SIG-M5 treated with dmso at 0.1 percent for 504 hours (cell line): ENCODE measurements around the gene WSB1.
A peak's percentile ranks its signal among the peaks of the same experiment; 100 is the strongest.
"Not testable (repeated sequence)": the region's sequence is repeated elsewhere in the genome, so short reads cannot be mapped to it uniquely, and the experiment has no call there.

Experiments
- DNase-seq: peaks from one replicate; lab custom pipeline; 2025; ENCODE audit not compliant: unreplicated experiment; lab: John Stamatoyannopoulos, UW

The WSB1 gene

DNA sequence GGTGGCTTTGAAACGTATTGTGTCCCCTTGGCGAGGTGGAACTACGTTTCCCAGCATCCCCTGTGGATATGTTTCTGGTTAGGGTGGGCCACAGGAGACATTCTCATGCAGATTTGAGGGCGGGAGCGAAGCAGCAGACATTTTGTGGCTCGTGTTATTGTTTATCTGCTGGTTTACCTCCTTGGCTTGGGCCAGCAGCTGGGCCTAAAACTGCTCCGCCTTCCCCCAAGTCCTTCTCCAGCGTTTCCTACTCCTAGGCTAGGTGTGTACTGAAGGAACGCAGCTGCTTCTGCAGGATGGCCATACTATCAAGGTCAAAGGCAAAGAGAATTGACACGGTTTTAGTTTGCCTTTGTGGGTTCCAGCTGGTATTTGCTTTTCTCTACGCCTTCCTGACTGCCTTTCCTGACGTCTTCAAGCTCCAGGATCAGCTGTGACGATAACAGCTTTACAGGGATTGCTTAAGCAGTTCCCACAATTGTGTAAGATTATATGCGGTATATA is 17.2 kb upstream of the WSB1 start:
- DNase-seq = no peak

DNA sequence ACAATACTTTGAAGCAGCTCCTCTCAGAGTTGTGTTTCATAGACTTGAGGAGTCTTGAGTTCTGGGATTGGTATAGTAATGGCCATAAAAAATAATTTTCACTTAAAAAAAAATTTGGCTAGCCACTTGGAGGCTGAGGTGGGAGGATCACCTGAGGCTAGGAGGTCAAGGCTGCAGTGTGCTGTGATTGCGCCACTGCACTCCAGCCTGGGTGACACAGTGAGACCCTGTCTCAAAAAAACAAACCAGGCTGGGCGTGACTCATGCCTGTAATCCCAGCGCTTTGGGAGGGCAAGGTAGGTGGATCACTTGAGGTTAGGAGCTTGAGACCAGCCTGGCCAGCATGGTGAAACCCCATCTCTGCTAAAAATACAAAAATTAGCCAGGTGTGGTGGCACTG is 14.8 kb upstream of the WSB1 start:
- not testable (repeated sequence) for DNase-seq

- no peak for DNase-seq
These were observed 13.4 kb upstream of the WSB1 start for GRCh38 chr17:27280527-27280926.

GRCh38 chr17:27281438-27281837 is 12.5 kb upstream of the WSB1 start:
- no peak for DNase-seq

DNA sequence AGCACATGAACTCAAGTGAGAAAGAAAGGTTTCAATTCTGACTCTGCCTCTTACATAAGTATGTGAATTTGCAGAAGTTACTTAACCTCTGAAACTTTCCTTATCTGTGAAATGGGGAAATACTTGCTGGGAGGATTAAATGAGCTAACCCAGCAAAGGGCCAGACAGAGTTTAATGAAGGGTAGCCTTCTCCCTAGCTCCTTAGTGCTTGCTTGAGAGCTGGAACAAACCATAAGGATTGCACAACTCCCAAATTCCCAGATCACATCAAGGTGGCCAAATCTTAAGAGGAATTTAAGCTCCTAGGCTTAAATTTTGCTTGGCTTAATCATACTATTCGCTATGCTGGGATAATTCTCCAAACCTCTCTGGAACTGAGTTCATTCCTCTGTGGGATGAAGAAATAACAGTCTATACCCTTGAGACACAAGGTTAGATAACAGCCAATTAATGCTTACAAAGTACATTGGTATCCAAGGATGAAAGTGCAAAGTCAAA is 11.8 kb upstream of the WSB1 start:
- DNase-seq = peak; percentile 91

- peak; percentile 64 for DNase-seq
These were observed 10.9 kb upstream of the WSB1 start for GRCh38 chr17:27283060-27283459.

DNA sequence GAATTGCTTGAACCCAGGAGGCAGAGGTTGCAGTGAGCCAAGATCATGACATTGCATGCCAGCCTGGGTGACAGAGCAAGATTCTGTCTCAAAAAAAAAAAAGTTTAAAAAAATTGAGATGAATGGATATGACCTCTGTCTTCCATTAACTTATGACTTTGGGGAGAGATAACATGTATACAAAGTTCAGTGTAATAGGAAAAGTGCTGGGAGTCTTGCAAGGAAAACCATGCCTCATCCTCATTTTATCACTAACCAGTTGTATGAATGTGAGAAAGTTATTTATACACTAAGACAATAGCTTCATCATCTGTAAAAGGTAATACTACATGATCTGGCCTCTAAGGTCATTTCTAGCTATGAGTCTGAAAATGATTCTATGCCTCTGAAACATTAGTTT is 10.2 kb upstream of the WSB1 start:
- no peak for DNase-seq

- no peak for DNase-seq
These were observed 9.0 kb upstream of the WSB1 start for GRCh38 chr17:27284811-27285415.

DNA sequence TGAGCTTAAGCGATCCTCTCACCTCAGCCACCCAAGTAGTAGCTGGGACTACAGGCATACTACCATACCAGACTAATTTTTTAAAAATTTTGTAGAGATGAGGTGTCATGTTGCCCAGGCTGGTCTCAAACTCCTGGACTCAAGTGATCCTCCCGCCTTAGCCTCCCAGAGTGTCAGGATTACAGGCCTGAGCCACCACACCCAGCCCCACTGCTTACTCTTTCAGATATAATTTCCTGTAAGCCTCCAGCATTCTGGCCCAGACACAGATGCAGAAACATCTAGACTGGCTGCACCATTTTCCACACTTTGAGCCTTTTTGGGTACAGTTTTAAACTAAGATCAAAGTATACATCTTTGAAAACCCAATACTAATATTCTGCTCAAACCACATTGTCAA is 8.4 kb upstream of the WSB1 start:
- DNase-seq = no peak

- DNase-seq = no peak
These were observed 5.7 kb upstream of the WSB1 start for GRCh38 chr17:27288183-27288582.

GRCh38 chr17:27289856-27290255 is 4.1 kb upstream of the WSB1 start:
- no peak for DNase-seq

DNA sequence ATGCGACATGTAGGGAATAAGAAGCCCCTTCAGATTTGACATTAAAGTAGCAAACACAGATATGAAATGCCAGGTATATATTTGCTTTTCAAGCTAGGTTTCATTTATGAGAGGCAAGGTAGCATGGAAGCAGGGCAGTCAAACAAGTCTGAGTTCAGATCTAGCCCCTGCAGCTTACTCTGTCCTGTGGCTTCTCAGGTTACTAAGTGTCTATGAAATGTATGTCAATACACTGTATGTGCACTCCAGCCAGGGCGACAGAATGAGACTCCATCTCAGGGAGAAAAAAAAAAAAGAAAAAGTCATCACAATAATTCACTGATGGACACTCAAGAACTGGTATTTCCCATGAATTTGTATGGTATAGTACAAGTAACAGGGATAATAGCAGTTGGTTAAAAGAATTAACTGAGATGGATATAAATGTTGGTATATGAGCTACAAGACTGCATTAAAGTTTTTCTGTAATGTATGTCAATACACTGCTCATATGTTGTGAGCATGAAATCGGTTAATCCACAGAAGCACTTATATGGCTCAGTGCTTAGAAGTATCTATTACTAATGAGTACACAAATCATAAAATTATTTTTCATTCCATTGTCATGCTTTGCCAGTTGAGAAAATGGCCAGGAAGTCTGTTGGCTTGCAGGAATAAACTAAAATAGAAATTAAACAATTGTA is 2.9 kb upstream of the WSB1 start:
- no peak for DNase-seq

GRCh38 chr17:27293359-27293897 is 486 bp upstream of the WSB1 start:
- no peak for DNase-seq

DNA sequence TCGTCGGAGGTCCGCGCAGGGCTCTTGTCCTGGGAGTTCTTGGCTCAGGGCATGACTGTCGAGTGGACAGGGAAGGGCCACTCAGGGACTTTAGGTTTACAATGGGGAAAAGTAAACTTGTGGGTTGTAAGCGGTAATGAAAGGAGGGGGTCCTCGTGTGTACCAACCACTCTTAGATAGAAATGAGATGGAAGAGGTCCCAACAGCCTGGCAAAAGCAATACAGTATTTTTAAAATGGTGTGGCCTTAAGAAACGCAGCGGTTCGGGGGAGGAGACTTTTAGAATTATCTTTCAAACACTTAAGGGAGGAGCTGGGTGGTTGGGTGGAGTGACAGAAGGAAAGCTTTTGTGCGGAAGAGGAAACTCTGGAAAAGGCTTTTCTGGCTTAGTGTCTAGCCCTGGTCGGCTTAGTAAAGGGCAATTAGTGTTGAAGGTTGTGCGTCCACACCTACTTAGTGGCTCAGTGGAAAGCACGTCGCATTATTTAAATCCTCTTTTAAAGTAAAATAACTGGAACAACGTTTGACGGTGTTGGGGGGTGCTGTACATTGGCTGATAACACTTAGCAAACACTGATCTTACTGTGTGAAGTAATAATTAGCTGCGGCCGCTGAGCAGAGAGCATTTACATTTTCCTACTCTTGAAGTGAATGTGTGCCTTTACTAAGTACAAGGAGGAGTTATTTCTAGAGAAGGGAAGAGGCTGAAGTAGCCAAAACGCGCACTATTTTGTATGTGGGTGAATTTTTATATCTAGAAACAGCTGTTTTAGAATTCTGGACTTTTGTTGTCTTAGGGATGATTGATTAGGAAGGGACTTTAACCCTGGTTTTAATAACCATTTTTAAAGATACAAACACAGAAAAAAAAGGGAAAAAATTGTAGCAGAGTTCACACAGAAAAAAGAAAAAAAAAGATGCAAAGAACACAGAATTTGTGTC is 1.0 kb downstream of the WSB1 start:
- DNase-seq = peak; percentile 96

DNA sequence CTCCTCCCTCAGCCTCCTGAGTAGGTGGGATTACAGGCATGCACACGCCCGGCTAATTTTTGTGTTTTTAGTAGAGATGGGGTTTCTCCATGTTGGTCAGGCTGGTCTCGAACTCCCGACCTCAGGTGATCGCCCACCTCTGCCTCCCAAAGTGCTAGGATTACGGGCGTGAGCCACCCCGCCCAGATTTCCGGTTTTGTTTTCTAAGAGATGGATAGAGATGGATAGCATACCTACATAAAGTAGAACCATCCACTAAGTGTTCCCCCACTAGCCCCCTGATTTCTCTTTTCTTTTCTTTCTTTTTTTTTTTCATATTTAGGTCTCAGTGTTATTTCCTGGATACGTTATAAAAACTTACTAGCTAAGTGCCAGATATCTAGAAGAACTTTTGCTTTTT is 2.0 kb downstream of the WSB1 start:
- no peak for DNase-seq

- DNase-seq = peak; percentile 79
These were observed 2.6 kb downstream of the WSB1 start for GRCh38 chr17:27296428-27296979.

DNA sequence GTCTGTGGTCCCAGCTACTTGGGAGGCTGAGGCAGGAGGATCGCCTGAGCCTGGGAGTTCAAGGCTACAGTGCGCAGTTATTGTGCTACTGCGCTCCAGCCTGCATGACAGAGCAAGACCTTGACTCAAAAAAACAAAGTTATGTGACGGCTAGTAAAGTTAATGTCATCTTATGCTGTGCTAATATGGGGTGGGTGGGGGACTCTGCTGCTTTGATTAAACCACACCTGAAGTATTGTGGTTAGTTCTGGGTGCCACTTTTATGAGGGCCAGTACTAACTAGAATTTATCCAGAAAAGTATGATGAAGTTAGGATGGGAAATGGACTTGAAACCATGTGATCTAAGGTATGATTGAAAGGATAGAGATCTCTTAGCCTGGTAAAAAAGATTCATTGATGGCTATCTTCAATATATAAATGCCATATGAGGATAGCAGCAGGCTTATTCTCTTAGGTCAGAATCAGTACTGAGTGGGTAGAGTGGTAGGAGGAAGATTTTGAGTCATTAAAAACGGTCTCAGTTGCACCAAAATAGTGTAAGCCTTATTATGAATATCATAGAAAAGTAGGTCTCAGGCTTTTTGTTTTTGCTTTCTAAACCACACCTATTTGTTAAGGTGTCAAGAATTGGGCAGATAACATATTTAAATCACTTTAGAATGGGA is 5.6 kb downstream of the WSB1 start:
- no peak for DNase-seq

GRCh38 chr17:27303734-27304133 is 9.8 kb downstream of the WSB1 start:
- DNase-seq = no peak

DNA sequence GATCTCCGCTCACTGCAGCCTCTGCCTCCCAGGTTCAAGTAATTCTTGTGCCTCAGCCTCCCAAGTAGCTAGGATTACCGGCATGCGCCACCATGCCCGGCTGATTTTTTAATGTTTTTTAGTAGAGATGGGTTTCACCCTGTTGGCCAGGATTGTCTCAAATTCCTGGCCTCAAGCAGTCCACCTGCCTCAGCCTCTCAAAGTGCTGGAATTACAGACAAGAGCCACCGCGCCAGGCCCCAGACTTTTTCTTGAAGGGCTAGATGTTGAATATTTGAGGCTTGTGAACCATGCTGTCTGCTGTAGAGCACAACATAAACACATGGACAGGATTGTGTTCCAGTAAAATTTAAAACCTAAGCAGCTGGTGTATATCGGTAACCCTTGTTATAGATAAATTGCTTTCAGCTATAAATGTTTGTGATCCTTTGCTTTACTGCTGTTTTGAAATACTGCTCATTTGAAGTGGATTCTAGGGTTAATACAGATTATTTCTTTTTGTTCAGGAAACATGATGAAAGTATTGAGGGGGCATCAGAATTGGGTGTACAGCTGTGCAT is 12.4 kb downstream of the WSB1 start:
- no peak for DNase-seq

GRCh38 chr17:27310565-27311110 is 16.7 kb downstream of the WSB1 start:
- DNase-seq = no peak
